Lower leg skin (tissue), 3 donors: ENCODE data around the gene ARMH3.

Experiments
- POLR2A ChIP-seq, 2 donors: fragments of 450-650 bp; IDR thresholded peaks; one replicate each; pipeline ENCODE4 v1.6.1; 2016 to 2017; ENCODE audit warnings: antibody characterized with exemption in 2 of 2, mild to moderate bottlenecking in 1 of 2, moderate library complexity in 1 of 2
- TF ChIP-seq, protein P1 (sequence below), 3 donors: fragments of 450-650 bp; IDR thresholded peaks; one replicate each; pipeline ENCODE4 v1.5.1; 2016; ENCODE audit warnings: antibody characterized with exemption in 3 of 3, mild to moderate bottlenecking in 3 of 3, moderate library complexity in 2 of 3

DNA sequence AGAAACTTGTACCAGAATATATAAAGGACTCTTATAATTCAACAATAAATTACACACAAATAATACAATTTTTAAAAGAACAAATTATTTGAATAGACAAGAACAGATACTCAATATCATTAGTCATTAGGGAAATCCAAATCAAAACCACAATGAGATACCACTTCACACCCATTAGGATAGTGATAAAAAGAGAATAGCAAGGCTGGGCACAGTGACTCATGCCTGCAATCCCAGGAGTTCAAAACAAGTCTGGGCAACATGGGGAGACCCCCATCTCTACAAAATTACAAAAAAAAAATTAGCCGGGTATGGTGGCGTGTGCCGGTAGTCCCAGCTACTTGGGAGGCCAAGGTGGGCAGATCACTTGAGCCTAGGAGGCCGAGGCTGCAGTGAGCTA lies 160.2 kb downstream of the ARMH3 start:
- no peak for TF ChIP-seq POLR2A (IDR thresholded peaks at IDR 0.05)
- TF ChIP-seq, protein P1, sequence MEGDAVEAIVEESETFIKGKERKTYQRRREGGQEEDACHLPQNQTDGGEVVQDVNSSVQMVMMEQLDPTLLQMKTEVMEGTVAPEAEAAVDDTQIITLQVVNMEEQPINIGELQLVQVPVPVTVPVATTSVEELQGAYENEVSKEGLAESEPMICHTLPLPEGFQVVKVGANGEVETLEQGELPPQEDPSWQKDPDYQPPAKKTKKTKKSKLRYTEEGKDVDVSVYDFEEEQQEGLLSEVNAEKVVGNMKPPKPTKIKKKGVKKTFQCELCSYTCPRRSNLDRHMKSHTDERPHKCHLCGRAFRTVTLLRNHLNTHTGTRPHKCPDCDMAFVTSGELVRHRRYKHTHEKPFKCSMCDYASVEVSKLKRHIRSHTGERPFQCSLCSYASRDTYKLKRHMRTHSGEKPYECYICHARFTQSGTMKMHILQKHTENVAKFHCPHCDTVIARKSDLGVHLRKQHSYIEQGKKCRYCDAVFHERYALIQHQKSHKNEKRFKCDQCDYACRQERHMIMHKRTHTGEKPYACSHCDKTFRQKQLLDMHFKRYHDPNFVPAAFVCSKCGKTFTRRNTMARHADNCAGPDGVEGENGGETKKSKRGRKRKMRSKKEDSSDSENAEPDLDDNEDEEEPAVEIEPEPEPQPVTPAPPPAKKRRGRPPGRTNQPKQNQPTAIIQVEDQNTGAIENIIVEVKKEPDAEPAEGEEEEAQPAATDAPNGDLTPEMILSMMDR (IDR thresholded peaks at IDR 0.05), result no peak
